Activated CD4-positive, alpha-beta memory T cell treated with anti-CD3 and anti-CD28 coated beads, Interleukin-2, amount 10 ng/mL, durations not matched to agents 7 days and 5 days (primary cell): ENCODE results near the gene GNA15. TPM values are rescaled to one million over a fixed set of nuclear protein-coding genes. Genes with fewer than 3 reads are reported as not detected.
A peak's percentile ranks its signal among the peaks of the same experiment; 100 is the strongest.
"Not testable (repeated sequence)": the region's sequence is repeated elsewhere in the genome, so short reads cannot be mapped to it uniquely, and the experiment has no call there.

Experiments
- CTCF ChIA-PET: fragments of 350-600 bp; sonication (Branson Sonifier 250); formaldehyde crosslinking; loops from one replicate; lab custom pipeline; 2021; ENCODE audit warnings: antibody characterized with exemption, inconsistent platforms; lab: Charles Lee
- POLR2A ChIA-PET: fragments of 350-600 bp; sonication (Branson Sonifier 250); formaldehyde crosslinking; loops from one replicate; lab custom pipeline; 2021; ENCODE audit warnings: antibody characterized with exemption; lab: Charles Lee
- DNase-seq: peaks from one replicate; pipeline ENCODE4 v3.0.0-alpha.2; 2020
- H3K27ac Mint-ChIP-seq: one replicate; pipeline ENCODE4 v1.8.0; 2021; ENCODE audit warnings: mild to moderate bottlenecking, mixed read lengths
- H3K27me3 Mint-ChIP-seq: one replicate; pipeline ENCODE4 v1.8.0; 2021; ENCODE audit warnings: mixed read lengths
- H3K36me3 Mint-ChIP-seq: one replicate; pipeline ENCODE4 v1.8.0; 2021; ENCODE audit warnings: low read depth, mixed read lengths
- H3K4me1 Mint-ChIP-seq: one replicate; pipeline ENCODE4 v1.8.0; 2021; ENCODE audit warnings: mixed read lengths
- H3K4me3 Mint-ChIP-seq: one replicate; pipeline ENCODE4 v1.8.0; 2021; ENCODE audit warnings: mild to moderate bottlenecking, mixed read lengths
- H3K9me3 Mint-ChIP-seq: one replicate; pipeline ENCODE4 v1.8.0; 2021; ENCODE audit warnings: mixed read lengths
- total RNA-seq, 2 experiments: library from RNA; stranded (reverse); gene quantifications; one replicate each; pipeline ENCODE4 v1.2.3, GENCODE V29; 2021

GNA15 gene
- total RNA-seq, 2 experiments from 2014 or later: 140 TPM

GRCh38 chr19:3198901-3199700 lies 63.3 kb downstream of the GNA15 start:
- H3K4me1 Mint-ChIP-seq: no peaks in the 10 kb centered on the region
- H3K27me3 Mint-ChIP-seq: no peaks in the 10 kb centered on the region
- CTCF ChIA-PET: interaction anchor here (0.5 to 0.9 kb wide), 4 partner anchors 77 to 807 kb away, joined by 3 to 4 read pairs (median 3); no protein-coding TSS in a partner anchor
- peaks cover 7% of the 10 kb centered on the region for H3K36me3 Mint-ChIP-seq
- POLR2A ChIA-PET: no interaction called here
- DNase-seq: no peak
- H3K9me3 Mint-ChIP-seq: no peaks in the 10 kb centered on the region
- no peak overlapping the region for H3K4me3 Mint-ChIP-seq
- H3K27ac Mint-ChIP-seq: no peak overlapping the region

- H3K9me3 Mint-ChIP-seq: no peaks in the 10 kb centered on the region
- H3K4me1 Mint-ChIP-seq: no peaks in the 10 kb centered on the region
- ChIA-PET POLR2A (no interaction called here), CTCF (no interaction called here)
- H3K27ac Mint-ChIP-seq: no peak overlapping the region
- no peaks in the 10 kb centered on the region for H3K27me3 Mint-ChIP-seq
- no peak for DNase-seq
- no peak overlapping the region for H3K4me3 Mint-ChIP-seq
- H3K36me3 Mint-ChIP-seq: peaks cover 2% of the 10 kb centered on the region
Measured at GRCh38 chr19:3201072-3201700, 65.4 kb downstream of the GNA15 start.

GRCh38 chr19:3201911-3202310 lies 66.1 kb downstream of the GNA15 start:
- Mint-ChIP-seq H3K36me3 (peaks cover 2% of the 10 kb centered on the region), H3K27me3 (no peaks in the 10 kb centered on the region)
- no peak for DNase-seq

GRCh38 chr19:3202346-3202745 lies 66.5 kb downstream of the GNA15 start:
- DNase-seq: no peak
- Mint-ChIP-seq H3K36me3 (peaks cover 2% of the 10 kb centered on the region), H3K9me3 (no peaks in the 10 kb centered on the region), H3K27me3 (no peaks in the 10 kb centered on the region), H3K27ac (peak overlapping the region; percentile 19), H3K4me3 (no peak overlapping the region), H3K4me1 (no peaks in the 10 kb centered on the region)
- ChIA-PET CTCF (no interaction called here), POLR2A (interaction anchor here (1.5 kb wide), 1 partner anchor 18 kb away, joined by 3 read pairs; no protein-coding TSS in a partner anchor)

More at GRCh38 chr19:3201911-3202310, 66.1 kb downstream of the GNA15 start:
- no peaks in the 10 kb centered on the region for H3K9me3 Mint-ChIP-seq
- CTCF ChIA-PET: no interaction called here
- POLR2A ChIA-PET: interaction anchor here (1.5 kb wide), 1 partner anchor 18 kb away, joined by 3 read pairs; no protein-coding TSS in a partner anchor
- H3K4me1 Mint-ChIP-seq: no peaks in the 10 kb centered on the region
- no peak overlapping the region for H3K27ac Mint-ChIP-seq
- H3K4me3 Mint-ChIP-seq: no peak overlapping the region

GRCh38 chr19:3202895-3203294 lies 67.1 kb downstream of the GNA15 start:
- H3K9me3 Mint-ChIP-seq, H3K36me3 Mint-ChIP-seq, DNase-seq, CTCF ChIA-PET, H3K4me3 Mint-ChIP-seq, H3K4me1 Mint-ChIP-seq, H3K27me3 Mint-ChIP-seq: not testable (repeated sequence)
- peak overlapping the region; percentile 19 for H3K27ac Mint-ChIP-seq
- POLR2A ChIA-PET: interaction anchor here (1.5 kb wide), 1 partner anchor 19 kb away, joined by 3 read pairs; no protein-coding TSS in a partner anchor

- Mint-ChIP-seq H3K27me3 (no peaks in the 10 kb centered on the region), H3K9me3 (no peaks in the 10 kb centered on the region), H3K4me1 (no peaks in the 10 kb centered on the region), H3K27ac (no peak overlapping the region), H3K36me3 (peaks cover 4% of the 10 kb centered on the region), H3K4me3 (no peak overlapping the region)
- ChIA-PET POLR2A (no interaction called here), CTCF (interaction anchor here (0.5 kb wide), 1 partner anchor 1143 kb away, joined by 3 read pairs; no protein-coding TSS in a partner anchor)
- no peak for DNase-seq
Measured at GRCh38 chr19:3203805-3204645, 68.2 kb downstream of the GNA15 start.

- no peaks in the 10 kb centered on the region for H3K27me3 Mint-ChIP-seq
- no peaks in the 10 kb centered on the region for H3K4me1 Mint-ChIP-seq
- H3K4me3 Mint-ChIP-seq: no peak overlapping the region
- H3K36me3 Mint-ChIP-seq: peaks cover 4% of the 10 kb centered on the region
- POLR2A ChIA-PET: no interaction called here
- H3K27ac Mint-ChIP-seq: no peak overlapping the region
- H3K9me3 Mint-ChIP-seq: no peaks in the 10 kb centered on the region
- CTCF ChIA-PET: no interaction called here
- DNase-seq: no peak
Measured at GRCh38 chr19:3204646-3205275, 68.9 kb downstream of the GNA15 start.

- Mint-ChIP-seq H3K27ac (no peak overlapping the region), H3K27me3 (no peaks in the 10 kb centered on the region), H3K9me3 (no peaks in the 10 kb centered on the region), H3K4me3 (no peak overlapping the region), H3K36me3 (peaks cover 2% of the 10 kb centered on the region), H3K4me1 (peaks cover 2% of the 10 kb centered on the region)
- CTCF ChIA-PET: no interaction called here
- POLR2A ChIA-PET: no interaction called here
- DNase-seq: no peak
Measured at GRCh38 chr19:3206216-3206953, 70.6 kb downstream of the GNA15 start.

GRCh38 chr19:3207461-3208242 lies 71.8 kb downstream of the GNA15 start:
- no peaks in the 10 kb centered on the region for H3K9me3 Mint-ChIP-seq
- POLR2A ChIA-PET: no interaction called here
- H3K27me3 Mint-ChIP-seq: no peaks in the 10 kb centered on the region
- peaks cover 2% of the 10 kb centered on the region for H3K36me3 Mint-ChIP-seq
- no peak overlapping the region for H3K27ac Mint-ChIP-seq
- H3K4me3 Mint-ChIP-seq: no peak overlapping the region
- no peak for DNase-seq
- CTCF ChIA-PET: no interaction called here
- H3K4me1 Mint-ChIP-seq: peaks cover 2% of the 10 kb centered on the region

GRCh38 chr19:3208317-3209207 lies 72.7 kb downstream of the GNA15 start:
- H3K36me3 Mint-ChIP-seq: peaks cover 2% of the 10 kb centered on the region
- H3K27ac Mint-ChIP-seq: no peak overlapping the region
- no peak overlapping the region for H3K4me3 Mint-ChIP-seq
- peaks cover 2% of the 10 kb centered on the region for H3K4me1 Mint-ChIP-seq
- no peak for DNase-seq
- ChIA-PET CTCF (no interaction called here), POLR2A (no interaction called here)
- no peaks in the 10 kb centered on the region for H3K27me3 Mint-ChIP-seq
- H3K9me3 Mint-ChIP-seq: no peaks in the 10 kb centered on the region
